Kidney capillary endothelial cell (primary cell): Measurements from ENCODE around the gene KICS2.
"Not testable (repeated sequence)": the region's sequence is repeated elsewhere in the genome, so short reads cannot be mapped to it uniquely, and the experiment has no call there.

ENCODE experiments used
- DNase-seq: peaks from one replicate; pipeline ENCODE4 v3.0.0-alpha.2; 2018; ENCODE audit warnings: low spot score

KICS2 gene

GRCh38 chr12:64222009-64222765 is at the start of gene KICS2:
TSS of gene KICS2 (minus strand) at chr12:64222296. CDS start at chr12:64222237, 59 bp downstream.
- DNase-seq, result peak; percentile 85

GRCh38 chr12:64270411-64270810 is 48.3 kb upstream of the KICS2 start:
- DNase-seq, result no peak

- no peak for DNase-seq
Observed at GRCh38 chr12:64269161-64269560, 47.1 kb upstream of the KICS2 start.

GRCh38 chr12:64268409-64268808 is 46.3 kb upstream of the KICS2 start:
- no peak for DNase-seq

GRCh38 chr12:64265839-64266238 is 43.7 kb upstream of the KICS2 start:
- no peak for DNase-seq

- DNase-seq, result no peak
Observed at GRCh38 chr12:64261813-64262212, 39.7 kb upstream of the KICS2 start.

GRCh38 chr12:64258576-64258975 is 36.5 kb upstream of the KICS2 start:
- no peak for DNase-seq

- DNase-seq, result peak; percentile 66
Observed at GRCh38 chr12:64256166-64256800, 34.2 kb upstream of the KICS2 start.

- no peak for DNase-seq
Observed at GRCh38 chr12:64255249-64255648, 33.2 kb upstream of the KICS2 start.

GRCh38 chr12:64253356-64253755 is 31.3 kb upstream of the KICS2 start:
- DNase-seq, result no peak

GRCh38 chr12:64252681-64253080 is 30.6 kb upstream of the KICS2 start:
- DNase-seq, result no peak

GRCh38 chr12:64243809-64244208 is 21.7 kb upstream of the KICS2 start:
- DNase-seq, result no peak

GRCh38 chr12:64240781-64241180 is 18.7 kb upstream of the KICS2 start:
- DNase-seq, result no peak

- DNase-seq, result no peak
Observed at GRCh38 chr12:64237382-64237781, 15.3 kb upstream of the KICS2 start.

- no peak for DNase-seq
Observed at GRCh38 chr12:64236549-64236948, 14.5 kb upstream of the KICS2 start.

- no peak for DNase-seq
Observed at GRCh38 chr12:64232196-64232595, 10.1 kb upstream of the KICS2 start.

- no peak for DNase-seq
Observed at GRCh38 chr12:64229796-64230195, 7.7 kb upstream of the KICS2 start.

GRCh38 chr12:64229240-64229639 is 7.1 kb upstream of the KICS2 start:
- no peak for DNase-seq

GRCh38 chr12:64225626-64226025 is 3.5 kb upstream of the KICS2 start:
- DNase-seq, result no peak

GRCh38 chr12:64221651-64222008 is 466 bp downstream of the KICS2 start:
- DNase-seq, result peak; percentile 70

GRCh38 chr12:64220046-64220445 is 2.0 kb downstream of the KICS2 start:
- no peak for DNase-seq

- DNase-seq, result no peak
Observed at GRCh38 chr12:64219145-64219544, 3.0 kb downstream of the KICS2 start.

GRCh38 chr12:64218597-64218996 is 3.5 kb downstream of the KICS2 start:
- no peak for DNase-seq

- DNase-seq, result not testable (repeated sequence)
Observed at GRCh38 chr12:64217643-64218042, 4.5 kb downstream of the KICS2 start.
